NCI-H69 (cell line): Measurements from ENCODE around the gene TMA7B.

Source experiments
- DNase-seq: peaks from one replicate; lab custom pipeline; 2025; lab: John Stamatoyannopoulos, UW

The TMA7B gene

DNA sequence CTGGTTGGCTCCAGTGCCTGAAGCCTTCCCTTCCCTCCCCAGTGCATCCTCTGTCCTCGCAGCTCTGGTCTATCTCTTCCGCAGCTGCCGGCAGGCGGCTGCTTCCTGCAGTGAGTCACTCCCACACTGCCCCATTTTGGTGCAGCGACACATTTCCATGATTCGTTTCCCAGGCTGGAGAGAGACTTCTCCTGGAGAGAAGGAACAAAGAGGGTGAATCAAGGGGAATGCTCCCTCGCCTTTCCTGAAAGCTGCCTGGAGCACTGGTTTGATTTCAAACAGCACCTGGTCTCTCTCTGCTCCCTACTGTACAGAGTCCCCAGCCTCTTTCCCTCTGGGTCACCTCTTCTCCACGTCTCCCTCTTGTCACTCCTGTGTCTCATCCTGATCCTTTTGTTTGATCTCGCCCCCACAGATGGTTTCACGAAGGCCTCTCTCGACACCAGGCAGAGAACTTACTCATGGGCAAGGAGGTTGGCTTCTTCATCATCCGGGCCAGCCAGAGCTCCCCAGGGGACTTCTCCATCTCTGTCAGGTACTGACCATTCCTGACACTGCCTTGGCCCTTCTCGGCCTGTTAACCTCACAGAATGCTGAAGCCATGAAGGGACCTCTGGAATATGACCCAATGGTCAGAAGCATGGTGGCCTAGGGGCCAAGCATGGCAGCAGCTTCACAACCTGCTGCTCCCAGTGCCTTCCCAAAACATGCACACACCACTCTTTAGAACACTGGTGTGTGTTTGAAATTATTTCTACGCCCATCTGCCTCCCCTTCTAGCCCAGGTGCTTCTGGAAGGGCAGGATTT is at the start of gene TMA7B:
TMA7B (plus strand) TSS at position 758 of the 808 bp plus-strand sequence. CDS start 3,978 bp downstream, outside the sequence.
- DNase-seq = peak; percentile 59

DNA sequence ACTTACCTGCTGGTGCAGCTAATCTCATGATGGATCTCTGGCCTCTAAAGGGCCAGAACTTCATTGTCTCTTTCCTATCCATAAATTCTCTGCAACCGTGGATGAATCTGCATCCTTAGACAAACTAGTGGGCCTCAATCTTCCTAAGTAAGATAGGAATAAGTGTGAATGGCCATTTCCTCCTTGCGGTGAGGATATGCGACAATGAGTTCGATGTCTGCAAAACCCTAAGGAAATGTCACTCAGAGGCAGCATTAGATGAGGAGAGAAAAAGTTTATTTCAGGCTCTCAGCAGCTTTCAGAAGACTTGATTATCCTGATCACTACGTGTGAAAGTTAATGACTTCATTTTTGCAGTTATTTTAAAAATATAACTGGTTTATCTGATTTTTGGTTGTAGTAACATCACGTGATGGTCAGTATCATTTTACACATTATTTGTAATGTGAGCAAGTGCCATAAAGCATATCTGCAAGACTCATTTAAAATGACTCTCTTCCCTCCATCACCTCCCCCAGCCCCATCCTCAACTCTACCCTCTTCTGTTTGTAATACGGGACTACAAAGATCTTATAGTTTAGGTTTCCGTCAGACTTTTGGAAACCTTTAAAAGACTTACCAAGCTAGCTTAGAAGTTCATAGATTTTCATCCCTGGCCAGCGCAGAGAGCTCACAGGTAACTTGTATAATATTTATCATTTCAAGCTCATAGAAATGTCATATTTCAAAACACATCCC is 49.2 kb upstream of the TMA7B start:
- no peak for DNase-seq

DNA sequence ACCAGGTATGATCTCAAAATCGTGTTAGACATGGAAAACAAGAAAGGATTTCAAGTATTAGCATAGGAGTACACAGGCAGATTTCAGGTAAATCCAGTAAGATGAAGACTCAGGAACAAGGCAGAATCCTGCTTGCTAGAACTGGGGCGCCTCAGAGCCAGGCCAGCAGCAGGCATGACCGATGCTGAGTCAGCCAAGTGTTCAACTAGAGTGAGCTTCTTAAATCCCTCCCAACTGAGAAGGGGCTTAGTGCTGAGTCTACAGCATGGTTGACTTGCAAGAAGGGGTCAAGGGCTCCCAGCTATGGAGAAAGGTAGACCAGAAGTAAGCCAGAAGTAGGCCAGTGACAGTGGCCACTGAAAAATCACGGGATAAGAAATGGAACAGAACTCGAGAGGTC is 46.9 kb upstream of the TMA7B start:
- no peak for DNase-seq

DNA sequence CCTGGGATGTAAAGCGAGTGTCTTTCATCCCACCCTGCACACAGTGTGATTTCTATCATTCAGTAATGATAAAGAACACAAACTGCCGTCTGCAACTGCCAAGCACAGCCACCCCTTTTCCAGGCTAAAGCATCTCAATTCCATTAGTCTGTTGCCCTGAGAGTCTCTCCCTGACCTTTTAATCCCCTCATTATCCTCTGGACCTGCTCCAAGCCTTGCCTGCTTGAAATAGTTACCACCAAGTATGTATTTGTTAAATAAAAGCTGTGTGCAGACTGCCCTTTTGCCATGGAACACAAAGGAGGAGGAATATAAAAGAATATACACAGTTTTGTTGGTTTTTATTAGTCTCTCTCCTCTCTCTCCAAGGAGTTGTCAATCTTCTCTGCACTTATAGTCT is 46.3 kb upstream of the TMA7B start:
- no peak for DNase-seq

DNA sequence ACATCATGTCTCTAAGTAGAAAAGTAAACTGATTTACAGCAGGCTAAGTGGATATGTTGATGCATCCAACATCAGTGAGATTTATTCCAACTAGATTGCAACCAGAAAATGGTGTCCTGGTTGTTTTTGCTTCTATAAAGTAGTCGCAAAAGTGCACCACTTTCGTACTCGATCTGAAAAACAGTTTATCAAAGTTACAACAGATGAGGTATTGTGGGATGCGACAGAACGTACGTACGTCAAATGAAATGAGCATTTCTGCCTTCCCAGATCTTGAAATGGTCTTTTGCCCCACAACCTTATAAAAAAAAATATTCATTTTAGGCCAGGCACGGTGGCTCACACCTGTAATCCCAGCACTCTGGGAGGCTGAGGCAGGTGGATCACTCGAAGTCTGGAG is 45.6 kb upstream of the TMA7B start:
- DNase-seq = no peak

DNA sequence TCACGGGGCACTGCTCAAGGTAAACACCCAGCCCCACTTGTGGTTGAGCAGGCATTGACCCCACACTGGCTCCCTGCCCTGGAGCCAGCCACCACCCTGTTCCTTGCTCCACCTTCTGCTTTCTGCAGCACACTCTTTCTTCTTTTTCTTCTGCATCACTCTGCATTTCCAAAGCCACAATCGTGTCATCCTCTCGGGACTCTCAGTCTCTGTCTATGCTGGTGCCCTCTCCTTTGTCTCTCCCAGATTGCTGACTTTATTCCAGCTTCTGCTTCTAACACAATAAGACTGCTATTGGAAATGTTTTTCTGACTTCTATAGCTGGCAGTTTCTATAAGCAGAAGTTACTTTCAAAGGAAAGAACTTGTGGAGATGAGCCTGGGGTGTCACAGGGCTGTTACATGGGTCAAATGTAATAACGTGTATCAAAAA is 44.9 kb upstream of the TMA7B start:
- DNase-seq = no peak

DNA sequence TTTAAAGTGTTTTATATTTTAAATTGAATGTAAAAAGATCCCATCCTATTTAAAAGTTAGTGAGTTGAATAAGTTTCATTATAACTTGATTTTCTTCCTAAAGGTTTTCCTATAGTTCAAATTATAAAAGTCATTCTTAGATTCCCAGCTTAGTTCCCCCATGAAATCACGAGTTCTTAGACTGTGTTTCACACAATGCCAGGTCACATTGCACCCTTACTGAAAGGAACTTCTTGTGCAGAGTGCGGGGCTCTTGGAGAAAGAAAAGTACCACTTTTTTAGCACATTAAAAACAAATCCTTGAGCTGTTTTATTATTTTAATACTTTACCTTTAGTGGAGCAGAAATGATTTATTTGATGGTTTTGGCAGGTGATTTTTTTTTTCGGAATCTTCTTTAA is 43.7 kb upstream of the TMA7B start:
- DNase-seq = no peak

DNA sequence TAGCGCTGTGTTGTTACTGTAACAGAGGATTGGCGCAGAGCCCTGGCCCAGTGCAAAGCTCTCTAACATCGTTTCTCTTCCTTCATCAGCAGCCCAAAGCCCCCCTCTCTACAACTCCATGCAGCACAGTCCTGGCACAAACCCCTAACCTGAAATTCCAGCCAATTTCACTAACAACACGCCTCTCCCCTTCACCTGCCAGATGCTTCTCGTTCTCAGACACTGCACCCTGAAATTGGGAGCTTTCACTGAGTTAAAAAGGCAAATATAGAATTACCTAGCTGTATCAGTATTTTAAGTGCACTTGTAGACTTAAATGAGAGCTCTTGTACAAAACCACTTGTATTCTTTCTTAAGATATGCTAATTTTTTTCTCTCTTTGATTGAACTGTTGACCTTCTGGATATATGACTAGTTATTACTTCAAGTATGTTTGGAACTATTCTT is 43.0 kb upstream of the TMA7B start:
- DNase-seq = no peak

DNA sequence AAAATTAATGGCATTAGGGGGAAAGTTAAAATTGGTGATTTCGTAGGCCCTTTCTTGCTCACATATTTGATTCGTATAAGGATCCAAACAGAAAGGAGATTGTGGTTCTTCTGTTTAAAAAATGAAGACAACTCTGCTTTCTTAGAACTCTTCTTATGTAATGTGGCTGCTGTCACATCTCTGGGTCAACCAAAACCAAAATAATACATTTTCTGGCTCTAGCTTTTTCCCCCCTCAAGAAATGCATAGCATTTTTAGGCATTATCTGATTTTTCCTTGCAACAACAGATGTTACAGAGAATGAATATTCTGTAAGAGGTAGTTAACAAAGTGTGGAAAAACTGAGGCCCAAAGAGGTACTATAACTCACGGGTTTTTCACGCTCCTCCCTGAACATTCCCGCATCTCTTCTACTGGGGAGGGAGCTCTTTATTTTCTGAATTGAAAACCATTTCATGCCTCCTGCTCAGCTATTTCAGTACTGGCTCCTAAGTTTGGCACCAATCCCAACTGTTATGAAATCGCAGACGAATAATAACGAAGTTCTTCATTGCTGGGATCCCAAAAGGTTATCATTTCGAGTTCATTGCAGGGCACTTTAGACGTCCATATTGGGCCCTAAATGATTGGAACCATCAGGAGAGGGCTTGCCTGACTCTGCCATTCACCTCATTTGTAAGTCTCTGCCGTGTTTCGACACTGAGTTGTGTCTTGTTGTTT is 42.3 kb upstream of the TMA7B start:
- no peak for DNase-seq

DNA sequence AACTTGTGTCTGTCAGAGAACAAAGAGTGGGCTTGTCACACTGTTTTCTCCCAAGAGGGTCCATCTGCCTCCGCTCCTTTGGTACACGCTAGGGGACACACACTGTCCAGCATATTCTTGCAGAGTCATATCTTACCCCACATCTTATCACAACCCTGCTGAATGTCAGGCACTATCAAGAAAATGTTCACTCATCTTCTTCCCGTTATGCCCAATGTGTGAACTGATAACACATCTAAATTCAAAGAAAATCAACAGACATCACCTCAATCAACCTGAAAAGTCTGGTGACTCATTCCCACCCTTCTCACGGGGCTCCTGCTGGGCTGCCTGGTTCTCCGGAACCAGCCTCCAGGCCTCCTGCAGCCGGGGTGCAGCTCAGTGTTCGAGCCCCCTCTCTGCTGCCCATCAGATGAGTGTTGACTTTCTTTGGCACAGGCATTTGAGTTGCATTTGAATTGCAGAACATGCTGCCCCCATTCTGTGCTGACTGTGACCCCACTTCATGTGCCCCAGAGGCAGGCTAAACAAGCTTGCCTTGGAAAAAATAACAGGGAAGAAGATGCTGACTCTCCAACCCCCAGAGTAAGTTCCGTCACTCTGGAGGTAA is 40.0 kb upstream of the TMA7B start:
- DNase-seq = no peak

DNA sequence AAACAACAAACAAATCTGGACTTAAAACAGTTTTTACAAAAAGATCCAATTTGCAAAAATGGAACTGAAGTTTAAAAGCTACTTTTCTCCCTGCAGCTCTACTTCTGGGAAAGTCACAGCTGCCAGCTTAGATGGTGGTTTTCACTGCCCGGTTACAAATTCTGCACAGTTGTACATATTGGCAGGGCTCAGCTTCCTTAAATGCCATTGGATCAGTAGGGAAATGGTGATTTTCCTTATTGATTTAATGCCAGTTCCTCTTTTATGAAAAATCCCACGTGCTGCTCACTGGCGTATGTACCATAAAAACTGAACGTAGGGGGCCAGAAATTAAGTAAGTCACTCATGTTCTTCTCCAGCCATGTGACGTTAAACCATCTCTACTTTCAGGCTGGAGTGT is 36.5 kb upstream of the TMA7B start:
- no peak for DNase-seq

DNA sequence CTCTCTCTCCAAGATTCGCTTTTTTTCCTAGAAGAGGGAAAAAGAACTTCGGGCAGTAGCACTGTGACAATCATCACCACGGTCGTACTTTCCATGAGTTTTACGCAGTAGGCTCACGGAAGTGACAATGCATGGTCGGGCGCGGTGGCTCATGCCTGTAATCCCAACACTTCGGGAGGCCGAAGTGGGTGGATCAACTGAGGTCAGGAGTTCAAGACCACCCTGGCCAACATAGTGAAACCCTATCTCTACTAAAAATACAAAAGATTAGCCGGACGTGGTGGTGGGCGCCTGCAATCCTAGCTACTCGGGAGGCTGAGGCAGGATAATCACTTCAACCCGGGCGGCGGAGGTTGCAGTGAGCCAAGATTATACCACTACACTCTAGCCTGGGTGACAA is 35.9 kb upstream of the TMA7B start:
- DNase-seq = no peak

DNA sequence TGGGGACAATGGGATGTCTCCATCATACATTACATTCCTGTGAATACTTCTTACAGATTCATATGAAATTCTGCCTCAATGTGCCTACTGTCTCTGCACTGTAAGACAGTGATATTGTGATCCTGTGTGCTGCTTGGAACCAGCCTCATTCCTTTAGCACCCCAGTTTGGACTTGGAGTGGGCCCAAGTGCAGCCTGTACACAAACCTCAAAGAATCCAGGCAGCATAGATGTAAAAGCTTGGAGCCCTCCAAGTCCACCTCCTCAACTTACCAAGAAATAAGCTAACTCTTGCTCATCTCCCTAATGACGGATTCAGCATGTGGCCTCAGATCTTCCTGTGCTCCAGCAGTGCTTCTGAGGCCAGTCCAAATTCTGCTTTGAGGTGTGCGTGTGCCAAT is 34.9 kb upstream of the TMA7B start:
- DNase-seq = no peak

DNA sequence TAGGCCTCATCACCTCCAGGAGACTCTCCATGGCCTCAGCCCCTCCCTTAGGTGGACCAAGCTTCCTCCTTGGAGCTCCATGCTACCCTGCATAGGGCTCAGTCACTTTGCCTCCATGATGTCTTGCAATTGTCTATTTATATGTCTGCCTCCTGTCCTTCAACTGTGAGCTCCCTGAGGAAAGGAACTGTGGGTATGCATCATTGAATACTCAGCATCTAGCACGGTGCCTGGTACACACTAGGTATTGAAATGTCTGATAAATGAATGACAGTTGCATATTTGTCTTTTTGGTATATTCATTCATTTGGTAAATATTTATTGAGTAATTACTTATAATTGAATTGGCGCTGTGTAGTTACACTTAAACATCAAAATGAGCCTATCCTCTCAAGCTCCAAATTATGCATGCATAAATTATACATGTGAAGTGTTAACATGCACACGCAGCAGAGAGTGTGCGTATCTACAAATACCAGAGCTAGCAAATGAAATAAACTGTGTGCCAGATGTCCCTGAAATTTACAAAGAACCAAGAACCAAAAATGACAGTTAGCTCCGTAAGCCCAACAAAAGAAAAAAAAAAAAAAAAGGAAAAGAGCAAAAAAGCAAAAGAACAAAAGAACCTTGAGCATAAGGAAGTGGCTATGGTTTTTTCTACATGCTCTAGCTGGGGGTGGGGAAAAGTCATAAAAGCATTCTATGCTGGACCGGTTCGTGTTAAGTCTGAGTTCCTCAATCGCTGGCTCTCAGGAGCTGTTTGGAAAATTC is 34.1 kb upstream of the TMA7B start:
- peak; percentile 77 for DNase-seq

DNA sequence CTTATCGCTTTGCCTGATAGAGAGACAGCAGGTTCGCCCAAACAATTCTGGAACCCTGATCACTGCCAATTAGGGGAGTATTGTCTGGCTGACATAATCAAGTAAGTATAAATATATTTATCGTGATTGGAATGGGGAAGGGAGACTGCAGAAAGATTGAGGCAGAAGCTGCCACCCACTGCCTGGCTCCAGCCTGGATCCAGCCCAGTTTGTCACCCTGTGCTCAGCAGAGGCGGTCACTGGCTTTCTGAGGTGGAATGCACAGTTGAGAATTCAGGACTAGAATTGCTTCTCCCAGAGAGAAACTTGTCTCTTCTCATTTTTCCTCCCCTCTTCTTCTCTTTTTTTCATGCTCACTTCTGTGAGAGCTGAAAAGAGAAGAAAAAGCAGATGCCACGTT is 33.4 kb upstream of the TMA7B start:
- no peak for DNase-seq

DNA sequence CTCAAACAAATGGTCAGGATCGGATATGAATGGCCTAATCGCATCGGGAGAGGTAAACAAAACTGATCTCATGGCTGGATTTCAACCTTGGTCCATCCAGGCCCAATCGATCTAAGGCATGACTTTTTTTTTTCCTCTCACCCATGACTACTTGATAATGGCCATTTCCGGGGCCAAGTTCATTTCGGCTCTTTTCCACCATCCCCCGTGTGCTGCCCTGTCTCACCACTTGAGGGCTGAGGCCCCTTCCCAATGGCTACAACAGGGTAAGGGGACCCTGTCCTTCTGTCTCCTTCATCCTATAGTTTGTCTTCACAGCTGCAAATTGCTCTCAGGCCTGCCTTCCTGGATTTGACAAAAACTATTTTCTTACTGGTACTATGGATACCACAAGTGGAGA is 32.7 kb upstream of the TMA7B start:
- peak; percentile 28 for DNase-seq

DNA sequence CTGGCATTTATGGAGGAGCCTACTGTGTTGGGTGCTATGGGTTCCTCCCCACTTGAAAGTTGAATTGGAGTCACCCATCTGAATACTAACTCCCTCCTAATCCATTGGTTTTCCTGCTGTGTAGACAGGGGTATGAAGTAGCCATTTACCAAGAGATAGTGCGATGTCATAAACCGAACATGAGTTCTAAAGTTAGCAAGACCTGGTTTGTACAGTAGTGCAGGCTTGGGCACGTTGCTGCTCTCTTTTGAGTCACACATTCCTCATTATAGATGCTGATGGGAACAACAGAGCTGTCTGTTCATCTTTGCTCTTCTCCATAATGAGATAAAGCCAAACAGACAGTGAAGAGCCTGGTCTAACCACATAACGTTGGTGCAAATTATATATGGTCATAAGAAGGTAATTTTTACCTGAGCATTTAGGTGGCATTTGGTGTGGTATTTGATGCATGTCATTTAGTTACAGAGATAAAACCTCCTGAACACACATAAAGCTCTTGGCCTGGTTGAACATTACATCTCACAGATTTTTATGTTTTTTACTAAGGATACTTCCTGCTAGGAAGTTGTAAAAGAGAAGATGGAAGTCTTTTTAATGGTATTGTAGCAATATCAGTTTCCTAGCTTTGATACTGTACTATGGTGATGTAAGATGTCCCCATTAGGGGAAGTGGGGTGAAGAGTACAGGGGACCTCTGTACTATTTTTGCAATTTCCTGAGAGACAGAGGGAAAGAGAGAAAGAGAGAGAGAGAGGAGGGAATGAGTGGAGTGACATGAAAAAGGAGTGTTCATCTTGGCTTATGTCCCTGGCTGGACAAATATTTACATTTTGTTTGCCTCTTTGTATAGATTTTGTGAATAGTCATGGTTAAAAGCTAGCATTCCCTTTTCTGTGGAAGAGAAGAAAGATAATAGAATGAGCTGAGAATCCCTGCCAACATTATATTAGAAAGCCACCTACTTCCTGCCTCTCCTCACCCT is 31.4 kb upstream of the TMA7B start:
- DNase-seq = peak; percentile 29

DNA sequence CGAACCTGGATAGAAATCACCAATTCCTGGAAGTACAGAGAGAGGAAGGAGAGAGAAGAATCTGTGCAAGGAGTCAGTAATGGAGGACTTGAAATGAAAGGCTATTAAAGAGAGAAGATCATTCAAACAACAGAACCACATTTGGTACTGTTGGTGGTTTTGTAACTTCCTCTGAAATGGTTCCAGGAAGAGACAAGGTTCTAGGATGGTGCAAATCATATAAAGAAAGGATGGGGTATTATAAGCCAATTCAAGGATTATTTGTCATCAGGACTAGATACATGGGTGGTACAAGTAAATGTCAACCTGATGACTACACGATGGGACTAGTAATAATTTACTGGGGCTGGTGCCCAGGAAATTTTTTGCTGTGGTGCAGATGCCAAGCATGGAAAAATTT is 28.9 kb upstream of the TMA7B start:
- DNase-seq = no peak

DNA sequence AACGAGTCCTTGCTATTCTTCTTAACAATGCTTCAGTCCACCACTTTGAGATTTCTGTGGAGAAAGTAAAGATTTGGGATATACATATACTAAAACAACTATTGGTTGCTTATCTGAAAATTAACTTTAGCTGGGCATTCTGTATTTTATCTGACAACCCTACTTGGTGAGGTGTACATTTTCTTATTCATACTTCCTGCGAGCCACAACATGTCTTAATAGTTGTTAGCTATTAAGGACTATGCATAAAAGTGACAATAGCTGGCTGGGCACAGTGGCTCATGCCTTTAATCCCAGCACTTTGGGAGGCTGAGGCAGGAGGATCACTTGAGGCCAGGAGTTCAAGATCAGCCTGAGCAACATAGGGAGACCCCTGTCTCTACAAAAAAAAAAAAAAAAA is 28.0 kb upstream of the TMA7B start:
- no peak for DNase-seq

DNA sequence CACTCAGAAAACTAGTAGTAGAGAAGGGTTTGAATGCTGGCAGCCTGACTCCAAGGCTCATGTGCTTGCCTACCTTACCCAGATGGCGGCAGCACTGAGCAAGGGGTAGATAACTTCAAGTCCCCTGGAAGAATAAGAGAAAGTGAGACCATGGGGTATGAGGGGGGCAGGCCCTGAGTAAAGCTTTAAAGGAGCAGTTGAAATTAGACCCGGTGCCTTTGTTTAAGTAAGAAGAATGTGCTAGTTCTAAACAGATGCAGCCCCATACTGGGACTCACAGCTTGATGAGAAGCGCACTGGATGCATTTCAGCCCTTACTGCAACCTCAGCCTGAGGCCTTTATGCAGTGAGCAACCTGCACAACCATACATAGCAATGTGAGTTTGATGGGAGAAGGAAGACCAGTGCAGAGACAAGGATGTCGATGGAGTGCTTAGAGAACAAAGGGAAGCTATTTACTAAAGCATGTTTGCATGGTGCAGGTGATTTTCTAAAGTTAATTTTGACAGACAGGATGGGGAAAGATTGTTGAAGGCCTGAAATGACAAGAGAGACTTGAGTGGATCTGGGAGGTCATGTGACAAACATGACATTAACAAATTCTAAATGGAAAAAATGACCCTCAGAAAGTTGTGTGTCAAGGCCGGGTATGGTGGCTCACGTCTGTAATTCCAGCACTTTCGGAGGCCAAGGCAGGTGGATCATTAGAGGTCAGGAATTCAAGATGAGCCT is 27.1 kb upstream of the TMA7B start:
- DNase-seq = peak; percentile 81
